Epithelial cell of prostate (primary cell): ENCODE measurements around the gene MCOLN1.
A peak's percentile ranks its signal among the peaks of the same experiment; 100 is the strongest.
"Not testable (repeated sequence)": the region's sequence is repeated elsewhere in the genome, so short reads cannot be mapped to it uniquely, and the experiment has no call there.

Source experiments
- DNase-seq: peaks from one replicate; pipeline ENCODE4 v3.0.0-alpha.2; 2011; ENCODE audit warnings: low read depth, low spot score
- H3K27ac ChIP-seq: fragments of 450-650 bp; 2 replicates; pipeline ENCODE4 v1.5.1; 2017; ENCODE audit warnings: mild to moderate bottlenecking

Gene MCOLN1

DNA sequence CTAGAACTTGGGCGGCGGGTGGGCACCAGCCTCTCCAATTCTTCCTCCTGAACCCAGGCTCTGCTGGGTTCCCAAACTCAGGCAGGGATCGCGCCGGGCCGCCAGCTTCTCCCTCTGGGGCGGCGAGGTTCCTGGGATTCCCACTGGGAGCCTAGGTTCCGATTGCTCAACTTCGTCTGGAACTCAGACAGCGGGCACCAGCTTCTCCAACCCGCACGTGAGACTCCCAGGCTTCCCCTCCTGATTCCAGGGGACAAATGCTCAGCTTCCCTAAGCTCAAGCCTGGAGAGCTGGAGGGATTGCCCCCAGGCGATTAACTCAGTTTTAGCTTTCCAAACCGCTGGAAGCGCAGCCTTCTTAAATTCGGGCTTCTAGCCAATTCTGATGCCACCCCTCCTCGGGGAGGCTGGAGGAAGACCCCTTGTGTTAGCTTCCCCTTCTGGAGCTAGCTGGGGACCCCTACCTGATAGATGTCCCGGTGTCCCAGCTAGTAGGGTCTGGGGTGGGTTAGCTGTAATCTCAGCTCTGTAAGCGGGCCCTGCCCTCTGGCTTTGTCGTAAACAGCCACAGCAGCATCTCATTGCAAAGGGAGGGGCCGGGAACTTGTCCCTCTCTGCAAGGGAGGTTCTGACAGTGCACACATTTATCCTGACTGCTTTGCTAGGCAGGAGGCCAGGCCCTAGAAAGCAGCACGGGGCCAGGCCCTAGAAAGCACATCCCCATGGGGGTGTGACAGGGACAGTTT lies 671 bp downstream of the MCOLN1 start:
- no peak for DNase-seq
- no peak overlapping the region for H3K27ac ChIP-seq

DNA sequence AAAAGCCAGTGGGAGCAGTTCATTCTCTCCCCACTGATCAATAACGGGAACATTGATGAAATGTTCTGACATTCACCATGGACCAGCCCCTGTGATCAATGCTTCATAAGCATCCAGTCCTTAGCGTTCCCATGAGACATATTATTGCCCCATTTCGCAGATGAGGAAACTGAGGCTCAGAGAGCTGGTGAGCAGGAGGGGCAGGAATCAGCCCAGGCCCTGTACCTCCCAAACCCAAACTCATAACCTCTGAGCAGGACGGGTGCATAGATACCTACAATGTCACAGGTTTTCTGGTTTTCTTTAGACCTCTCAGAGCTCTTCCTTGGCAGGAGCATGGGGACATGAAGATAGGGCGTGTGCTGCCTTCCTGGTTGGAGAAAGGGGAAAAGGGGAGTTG lies 2.1 kb downstream of the MCOLN1 start:
- no peak overlapping the region for H3K27ac ChIP-seq
- DNase-seq = no peak

- DNase-seq = no peak
Measured at GRCh38 chr19:7524992-7525739, 2.7 kb downstream of the MCOLN1 start.

GRCh38 chr19:7526059-7526929 lies 3.9 kb downstream of the MCOLN1 start:
- H3K27ac ChIP-seq = no peak overlapping the region
- no peak for DNase-seq

More at GRCh38 chr19:7524992-7525739, 2.7 kb downstream of the MCOLN1 start:
- H3K27ac ChIP-seq = no peak overlapping the region

DNA sequence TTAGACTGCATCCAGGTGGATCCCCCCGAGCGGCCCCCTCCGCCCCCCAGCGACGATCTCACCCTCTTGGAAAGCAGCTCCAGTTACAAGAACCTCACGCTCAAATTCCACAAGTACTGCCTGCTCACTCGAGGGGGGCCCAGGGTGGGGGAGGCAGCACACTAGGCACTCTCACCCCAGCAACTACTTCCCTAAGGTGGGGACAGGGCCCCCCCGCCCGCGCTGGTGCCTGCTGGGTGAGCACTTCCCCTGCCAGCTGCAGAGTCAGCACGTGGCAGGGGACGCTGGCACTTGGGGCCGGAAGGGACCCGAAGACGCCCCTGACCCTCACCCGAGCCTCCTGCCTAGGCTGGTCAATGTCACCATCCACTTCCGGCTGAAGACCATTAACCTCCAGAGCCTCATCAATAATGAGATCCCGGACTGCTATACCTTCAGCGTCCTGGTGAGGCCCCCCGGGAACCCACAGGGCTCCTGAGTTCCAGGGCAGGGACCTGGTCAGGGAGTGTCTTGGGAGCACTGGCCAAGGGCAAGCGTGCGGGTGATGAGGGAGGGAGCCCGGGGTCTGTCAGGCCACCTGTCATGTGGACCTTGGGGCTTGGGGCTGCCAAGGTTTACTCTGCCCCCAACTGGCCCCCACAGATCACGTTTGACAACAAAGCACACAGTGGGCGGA lies 5.2 kb downstream of the MCOLN1 start:
- no peak for DNase-seq

GRCh38 chr19:7528192-7528519 lies 5.7 kb downstream of the MCOLN1 start:
- no peak for DNase-seq
- H3K27ac ChIP-seq = no peak overlapping the region

More for the DNA sequence above, 5.2 kb downstream of the MCOLN1 start:
- H3K27ac ChIP-seq = no peak overlapping the region

DNA sequence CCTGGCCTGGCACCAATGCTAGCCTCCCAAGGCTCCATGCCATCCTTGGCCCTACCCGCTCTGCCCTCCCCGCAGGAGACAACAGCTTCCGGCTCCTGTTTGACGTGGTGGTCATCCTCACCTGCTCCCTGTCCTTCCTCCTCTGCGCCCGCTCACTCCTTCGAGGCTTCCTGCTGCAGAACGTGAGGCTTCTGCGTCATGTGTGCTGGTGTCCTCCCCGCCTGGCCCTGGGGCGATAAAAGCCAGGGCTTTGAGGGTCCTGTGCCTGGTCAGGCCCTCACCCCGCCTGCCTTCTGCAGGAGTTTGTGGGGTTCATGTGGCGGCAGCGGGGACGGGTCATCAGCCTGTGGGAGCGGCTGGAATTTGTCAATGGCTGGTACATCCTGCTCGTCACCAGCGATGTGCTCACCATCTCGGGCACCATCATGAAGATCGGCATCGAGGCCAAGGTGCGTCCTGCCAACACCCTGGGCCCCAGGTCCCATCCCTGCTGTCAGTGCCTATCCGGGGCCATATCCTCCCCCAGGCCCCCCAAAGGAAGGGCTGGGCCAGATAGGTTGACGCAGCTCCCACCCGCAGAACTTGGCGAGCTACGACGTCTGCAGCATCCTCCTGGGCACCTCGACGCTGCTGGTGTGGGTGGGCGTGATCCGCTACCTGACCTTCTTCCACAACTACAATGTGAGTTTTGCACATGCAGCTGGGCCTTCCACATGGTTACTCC lies 6.3 kb downstream of the MCOLN1 start:
- H3K27ac ChIP-seq = no peak overlapping the region
- no peak for DNase-seq

- no peak overlapping the region for H3K27ac ChIP-seq
- no peak for DNase-seq
Measured at GRCh38 chr19:7529246-7529600, 6.8 kb downstream of the MCOLN1 start.

- H3K27ac ChIP-seq = no peak overlapping the region
- DNase-seq = no peak
Measured at GRCh38 chr19:7529610-7530490, 7.4 kb downstream of the MCOLN1 start.

DNA sequence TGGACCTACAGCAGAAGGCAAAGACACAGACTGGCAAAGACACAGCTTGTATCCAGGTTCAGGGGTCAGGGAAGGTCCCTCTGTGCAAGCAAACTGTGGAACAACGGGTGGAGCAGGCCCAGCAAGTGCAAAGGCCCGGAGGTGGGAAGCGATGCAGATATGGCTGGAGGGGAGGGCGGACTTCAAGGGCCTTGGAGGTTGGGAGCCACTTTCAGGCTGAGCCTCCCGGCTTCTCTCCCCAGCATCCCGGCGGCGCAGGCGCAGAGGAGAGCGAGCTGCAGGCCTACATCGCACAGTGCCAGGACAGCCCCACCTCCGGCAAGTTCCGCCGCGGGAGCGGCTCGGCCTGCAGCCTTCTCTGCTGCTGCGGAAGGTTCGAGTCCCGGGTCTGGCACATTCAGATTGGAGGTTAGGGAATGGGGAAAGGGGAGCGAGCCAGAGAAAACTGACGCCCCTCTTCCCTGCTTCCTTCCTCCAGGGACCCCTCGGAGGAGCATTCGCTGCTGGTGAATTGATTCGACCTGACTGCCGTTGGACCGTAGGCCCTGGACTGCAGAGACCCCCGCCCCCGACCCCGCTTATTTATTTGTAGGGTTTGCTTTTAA lies 11.0 kb downstream of the MCOLN1 start:
- no peak for DNase-seq
- peak overlapping the region; percentile 65 for H3K27ac ChIP-seq

GRCh38 chr19:7533925-7534480 lies 11.6 kb downstream of the MCOLN1 start:
- DNase-seq = peak; percentile 34
- H3K27ac ChIP-seq = peak overlapping the region; percentile 65

DNA sequence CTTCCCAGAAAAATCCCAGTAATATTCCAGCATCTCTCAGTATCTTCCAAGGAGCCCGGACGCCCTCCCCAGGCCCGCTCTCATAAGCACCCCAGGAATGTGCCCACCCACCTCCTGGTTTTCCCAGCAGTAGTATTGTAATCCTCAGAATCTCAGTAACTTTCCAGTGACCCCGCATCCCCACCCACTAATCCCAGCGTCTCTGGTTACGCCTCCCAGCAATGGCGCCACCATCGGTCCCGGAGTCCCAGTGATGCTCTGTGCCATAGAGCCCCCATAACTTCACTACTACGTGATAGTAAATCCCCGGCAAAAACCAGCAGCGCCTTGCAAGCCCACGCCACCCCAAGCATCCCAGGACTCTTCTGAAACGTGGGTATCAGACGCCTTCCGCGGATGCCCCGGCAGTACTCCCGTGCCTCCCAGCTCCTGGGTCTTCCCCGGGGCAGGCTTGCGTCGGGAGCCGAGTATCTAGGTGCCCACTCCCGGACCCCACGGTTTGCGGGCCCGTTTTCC lies 12.2 kb downstream of the MCOLN1 start:
- peak overlapping the region; percentile 65 for H3K27ac ChIP-seq
- DNase-seq = no peak

DNA sequence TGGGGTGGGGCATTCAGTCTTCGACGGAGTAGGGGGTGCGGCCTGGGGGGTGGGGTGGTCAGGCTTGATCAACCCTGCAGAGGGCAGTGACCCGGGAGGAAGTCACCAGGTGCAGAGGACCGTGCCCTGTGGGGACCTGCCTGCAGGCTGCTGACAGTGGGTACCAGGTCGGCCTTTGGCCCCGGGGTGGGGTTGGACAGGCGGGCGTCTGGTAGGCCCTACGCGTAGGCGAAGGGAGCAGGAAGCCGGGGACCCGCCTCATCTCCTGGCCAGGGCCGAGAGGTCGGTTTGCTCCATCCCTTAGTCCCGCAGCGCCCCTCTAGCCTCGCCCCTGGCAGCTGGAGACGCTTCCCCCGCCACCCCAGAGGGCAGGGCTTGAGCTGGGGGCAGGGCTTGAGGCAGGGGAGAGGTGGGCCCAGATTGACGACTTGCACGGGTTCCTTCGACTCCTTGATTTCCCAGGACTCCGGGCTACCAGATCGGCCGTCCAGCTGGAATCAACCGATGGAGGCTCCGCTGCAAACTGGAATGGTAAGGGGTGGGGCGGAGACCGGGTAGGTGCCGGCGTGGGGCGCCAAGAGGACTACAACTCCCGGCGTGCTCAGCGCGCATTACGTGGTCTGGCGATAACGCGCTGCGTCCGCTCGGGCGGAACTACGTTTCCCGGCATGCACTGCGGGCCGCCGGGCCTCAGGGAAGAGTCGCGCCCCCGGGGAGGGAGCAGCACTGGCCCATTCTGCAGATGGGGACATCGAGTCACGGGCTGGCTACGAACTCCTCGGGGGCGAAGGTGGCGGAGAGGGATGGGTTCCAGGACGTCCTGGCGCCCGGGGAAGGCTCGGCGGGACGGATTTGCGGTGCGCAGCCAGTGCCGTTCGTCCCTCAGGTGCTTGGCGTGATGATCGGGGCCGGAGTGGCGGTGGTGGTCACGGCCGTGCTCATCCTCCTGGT lies 12.9 kb downstream of the MCOLN1 start, which contains the start of gene PNPLA6:
PNPLA6 (plus strand) TSS at position 671 of the 951 bp plus-strand sequence; CDS start at position 743, 72 bp downstream.
- peak within 1 kb of the TSS; percentile 65 for H3K27ac ChIP-seq
- peak; percentile 74 for DNase-seq

- H3K27ac ChIP-seq = peak overlapping the region; percentile 65
- no peak for DNase-seq
Measured at GRCh38 chr19:7535998-7536695, 13.7 kb downstream of the MCOLN1 start.

DNA sequence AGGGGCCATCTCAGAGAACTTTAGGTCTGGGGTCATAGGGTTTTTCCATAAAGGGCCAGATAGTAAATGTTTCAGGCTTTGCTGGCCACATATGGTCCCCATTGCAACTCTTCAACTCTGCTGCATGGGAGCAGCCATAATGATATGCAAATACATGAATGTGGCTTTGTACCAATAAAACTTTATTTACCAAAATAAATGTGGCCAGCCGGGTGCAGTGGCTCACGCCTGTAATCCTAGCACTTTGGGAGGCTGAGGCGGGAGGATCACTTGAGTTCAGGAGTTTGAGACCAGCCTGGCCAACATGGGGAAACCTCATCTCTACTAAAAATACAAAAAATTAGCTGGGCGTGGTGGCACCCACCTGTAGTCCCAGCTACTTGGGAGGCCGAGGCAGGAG lies 16.6 kb downstream of the MCOLN1 start:
- H3K27ac ChIP-seq, DNase-seq: not testable (repeated sequence)

DNA sequence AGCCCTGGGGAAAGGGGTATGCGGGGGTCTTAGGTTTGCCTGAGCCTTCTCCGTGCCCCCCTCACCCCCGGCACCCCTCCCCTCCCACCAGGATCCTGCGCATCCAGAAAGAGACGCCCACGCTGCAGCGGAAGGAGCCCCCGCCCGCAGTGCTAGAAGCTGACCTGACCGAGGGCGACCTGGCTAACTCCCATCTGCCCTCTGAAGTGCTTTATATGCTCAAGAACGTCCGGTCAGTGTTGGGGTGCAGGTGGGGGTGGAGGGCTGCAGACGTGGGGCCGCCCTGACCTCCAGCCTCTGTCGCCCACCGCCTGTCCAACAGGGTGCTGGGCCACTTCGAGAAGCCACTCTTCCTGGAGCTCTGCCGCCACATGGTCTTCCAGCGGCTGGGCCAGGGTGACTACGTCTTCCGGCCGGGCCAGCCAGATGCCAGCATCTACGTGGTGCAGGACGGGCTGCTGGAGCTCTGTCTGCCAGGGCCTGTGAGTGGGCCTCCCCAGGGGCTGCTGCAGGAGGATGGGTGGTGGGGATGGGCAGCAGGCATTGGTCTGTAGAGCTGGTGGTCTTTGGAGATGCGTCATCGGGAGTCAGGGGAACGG lies 17.5 kb downstream of the MCOLN1 start:
- no peak for DNase-seq
- H3K27ac ChIP-seq = no peak overlapping the region
